Measurements from ENCODE around the gene PIP4K2A.

PIP4K2A gene

DNA sequence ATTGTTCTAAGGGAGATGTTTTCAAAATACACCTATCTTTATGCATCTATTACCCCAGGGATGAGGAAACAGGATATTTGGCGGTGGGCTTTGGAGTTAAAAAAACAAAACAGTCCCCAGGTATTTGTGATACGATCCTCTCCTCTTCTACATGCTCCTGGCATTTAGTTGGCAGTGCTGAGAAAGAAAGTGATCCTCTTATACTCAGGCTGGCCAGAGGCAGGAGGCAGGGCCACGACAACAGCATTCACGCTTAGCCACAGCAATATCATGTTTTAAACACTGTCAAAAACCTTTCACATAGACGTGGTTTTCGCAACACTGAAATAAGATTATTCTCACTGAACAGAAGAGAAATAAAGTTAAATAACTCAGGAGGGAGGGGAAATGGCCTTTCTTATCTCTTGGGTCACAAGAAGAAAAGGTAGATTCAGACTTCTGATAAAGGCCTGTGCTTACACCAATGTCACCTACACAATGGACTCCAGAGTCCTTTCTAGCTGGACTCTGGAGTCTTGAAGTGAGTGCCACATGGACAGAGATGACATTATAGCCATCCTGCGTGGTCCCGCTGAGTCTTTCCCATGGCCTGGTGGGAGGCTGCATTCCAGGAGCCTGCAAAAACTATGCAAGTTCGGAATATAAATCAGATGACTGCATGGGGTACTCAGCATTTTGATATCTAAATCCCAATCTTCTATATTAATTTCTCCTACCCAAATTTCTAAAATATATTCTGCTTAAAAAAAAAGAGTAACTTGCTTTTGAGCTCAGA, 88.7 kb downstream of the PIP4K2A start:
- H4K20me1 ChIP-seq (ENCODE audit: insufficient read depth, low read length) = peaks cover 17% of the 10 kb centered on the region; the same call in 1 of the 2 replicates

DNA sequence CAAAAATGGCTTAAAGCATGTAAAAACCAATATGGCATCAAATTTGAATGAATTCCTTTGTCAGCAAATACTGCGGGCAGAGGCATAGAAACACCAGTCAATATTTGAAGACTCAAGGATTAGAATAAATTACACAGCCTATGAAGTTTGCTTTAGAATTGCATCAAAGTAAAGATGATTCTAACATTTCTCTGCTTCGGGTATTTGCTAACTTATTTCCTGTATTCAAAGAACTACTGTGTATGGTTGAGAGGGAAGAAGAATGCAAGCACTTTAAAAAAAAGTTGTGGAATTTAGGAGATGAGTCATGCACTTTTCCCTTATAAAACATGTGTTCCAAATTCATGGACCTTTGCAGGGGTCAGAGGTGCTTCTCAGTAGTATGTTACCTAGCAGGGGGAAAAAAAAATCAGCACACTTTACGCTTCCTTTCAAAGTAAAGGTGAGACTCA, 90.1 kb downstream of the PIP4K2A start:
- no peak overlapping the region for H3K27ac ChIP-seq (ENCODE audit: low read length)
- no peak overlapping the region for H3K4me2 ChIP-seq (ENCODE audit: low read length)
- H3K9me3 ChIP-seq (ENCODE audit: insufficient read depth, low read length) = no peaks in the 10 kb centered on the region
- H3K27me3 ChIP-seq (ENCODE audit: low read depth, low read length) = no peaks in the 10 kb centered on the region
- H3K79me2 ChIP-seq (ENCODE audit: low read length) = peaks cover 68% of the 10 kb centered on the region
- no peak overlapping the region for H2AFZ ChIP-seq (ENCODE audit: low read depth, low read length)
- H3K36me3 ChIP-seq (replicated peaks; ENCODE audit: low read depth, low read length) = peaks cover 6% of the 10 kb centered on the region
- no peak for TF ChIP-seq EZH2phosphoT487 (IDR thresholded peaks at IDR 0.05; ENCODE audit: low read depth)
- TF ChIP-seq, protein P1, sequence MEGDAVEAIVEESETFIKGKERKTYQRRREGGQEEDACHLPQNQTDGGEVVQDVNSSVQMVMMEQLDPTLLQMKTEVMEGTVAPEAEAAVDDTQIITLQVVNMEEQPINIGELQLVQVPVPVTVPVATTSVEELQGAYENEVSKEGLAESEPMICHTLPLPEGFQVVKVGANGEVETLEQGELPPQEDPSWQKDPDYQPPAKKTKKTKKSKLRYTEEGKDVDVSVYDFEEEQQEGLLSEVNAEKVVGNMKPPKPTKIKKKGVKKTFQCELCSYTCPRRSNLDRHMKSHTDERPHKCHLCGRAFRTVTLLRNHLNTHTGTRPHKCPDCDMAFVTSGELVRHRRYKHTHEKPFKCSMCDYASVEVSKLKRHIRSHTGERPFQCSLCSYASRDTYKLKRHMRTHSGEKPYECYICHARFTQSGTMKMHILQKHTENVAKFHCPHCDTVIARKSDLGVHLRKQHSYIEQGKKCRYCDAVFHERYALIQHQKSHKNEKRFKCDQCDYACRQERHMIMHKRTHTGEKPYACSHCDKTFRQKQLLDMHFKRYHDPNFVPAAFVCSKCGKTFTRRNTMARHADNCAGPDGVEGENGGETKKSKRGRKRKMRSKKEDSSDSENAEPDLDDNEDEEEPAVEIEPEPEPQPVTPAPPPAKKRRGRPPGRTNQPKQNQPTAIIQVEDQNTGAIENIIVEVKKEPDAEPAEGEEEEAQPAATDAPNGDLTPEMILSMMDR (IDR thresholded peaks at IDR 0.05; ENCODE audit: low read depth, low read length) = no peak
- H3K4me1 ChIP-seq (ENCODE audit: low read length) = peaks cover 18% of the 10 kb centered on the region
- no peak overlapping the region for H3K4me3 ChIP-seq (ENCODE audit: low read length)
- H4K20me1 ChIP-seq (ENCODE audit: insufficient read depth, low read length) = peaks cover 13% of the 10 kb centered on the region; the same call in 1 of the 2 replicates
- H3K9ac ChIP-seq (ENCODE audit: low read length) = no peak overlapping the region

More for the DNA sequence above, 88.7 kb downstream of the PIP4K2A start:
- Histone ChIP-seq H3K36me3 (replicated peaks; ENCODE audit: low read depth, low read length) (peaks cover 6% of the 10 kb centered on the region), H3K4me2 (ENCODE audit: low read length) (no peak overlapping the region), H3K9ac (ENCODE audit: low read length) (no peak overlapping the region), H3K27ac (ENCODE audit: low read length) (no peak overlapping the region), H3K27me3 (ENCODE audit: low read depth, low read length) (no peaks in the 10 kb centered on the region), H3K79me2 (ENCODE audit: low read length) (peaks cover 73% of the 10 kb centered on the region), H3K4me1 (ENCODE audit: low read length) (peaks cover 32% of the 10 kb centered on the region), H3K4me3 (ENCODE audit: low read length) (no peak overlapping the region), H2AFZ (ENCODE audit: low read depth, low read length) (no peak overlapping the region), H3K9me3 (ENCODE audit: insufficient read depth, low read length) (no peaks in the 10 kb centered on the region)
- TF ChIP-seq EZH2phosphoT487 (IDR thresholded peaks at IDR 0.05; ENCODE audit: low read depth) = no peak
- TF ChIP-seq, protein P1 (IDR thresholded peaks at IDR 0.05; ENCODE audit: low read depth, low read length) = no peak

DNA sequence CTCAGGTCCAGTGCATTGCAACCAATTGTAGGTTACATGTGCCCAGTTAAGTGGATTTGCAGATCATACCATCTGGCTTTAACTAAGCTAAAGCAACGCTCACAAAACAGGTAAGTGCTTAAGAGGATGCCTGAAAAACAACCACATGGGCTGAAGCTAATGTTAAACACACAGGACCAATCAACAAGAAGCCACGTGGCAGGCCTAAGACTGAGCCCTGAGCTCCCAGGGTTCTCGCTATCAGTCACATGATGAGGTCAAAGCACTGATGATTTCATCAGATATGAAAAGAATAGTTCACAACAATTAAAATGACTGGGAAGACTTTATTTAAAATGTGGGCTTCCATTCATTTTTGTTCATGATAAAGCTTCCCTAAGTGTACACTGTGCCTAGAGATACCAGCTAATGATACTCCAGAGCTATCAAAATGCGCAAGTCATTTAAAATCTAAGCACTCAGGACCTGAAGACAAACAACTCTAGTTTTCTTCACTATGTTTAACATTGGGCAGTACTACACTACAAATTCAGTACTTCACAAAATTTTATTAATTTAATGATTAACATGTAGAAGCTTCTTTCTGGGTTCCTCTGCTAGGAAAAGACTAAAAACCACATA, 90.6 kb downstream of the PIP4K2A start:
- H3K79me2 ChIP-seq (ENCODE audit: low read length) = peaks cover 62% of the 10 kb centered on the region
- TF ChIP-seq EZH2phosphoT487 (IDR thresholded peaks at IDR 0.05; ENCODE audit: low read depth) = no peak
- TF ChIP-seq, protein P1 (IDR thresholded peaks at IDR 0.05; ENCODE audit: low read depth, low read length) = no peak
- peaks cover 12% of the 10 kb centered on the region for H3K4me1 ChIP-seq (ENCODE audit: low read length)
- no peak overlapping the region for H3K27ac ChIP-seq (ENCODE audit: low read length)
- H3K9me3 ChIP-seq (ENCODE audit: insufficient read depth, low read length) = no peaks in the 10 kb centered on the region
- H3K27me3 ChIP-seq (ENCODE audit: low read depth, low read length) = no peaks in the 10 kb centered on the region
- no peak overlapping the region for H3K4me3 ChIP-seq (ENCODE audit: low read length)
- no peak overlapping the region for H2AFZ ChIP-seq (ENCODE audit: low read depth, low read length)
- no peak overlapping the region for H3K4me2 ChIP-seq (ENCODE audit: low read length)
- peaks cover 6% of the 10 kb centered on the region for H3K36me3 ChIP-seq (replicated peaks; ENCODE audit: low read depth, low read length)
- H3K9ac ChIP-seq (ENCODE audit: low read length) = no peak overlapping the region
- H4K20me1 ChIP-seq (ENCODE audit: insufficient read depth, low read length) = peaks cover 13% of the 10 kb centered on the region; the same call in 1 of the 2 replicates

DNA sequence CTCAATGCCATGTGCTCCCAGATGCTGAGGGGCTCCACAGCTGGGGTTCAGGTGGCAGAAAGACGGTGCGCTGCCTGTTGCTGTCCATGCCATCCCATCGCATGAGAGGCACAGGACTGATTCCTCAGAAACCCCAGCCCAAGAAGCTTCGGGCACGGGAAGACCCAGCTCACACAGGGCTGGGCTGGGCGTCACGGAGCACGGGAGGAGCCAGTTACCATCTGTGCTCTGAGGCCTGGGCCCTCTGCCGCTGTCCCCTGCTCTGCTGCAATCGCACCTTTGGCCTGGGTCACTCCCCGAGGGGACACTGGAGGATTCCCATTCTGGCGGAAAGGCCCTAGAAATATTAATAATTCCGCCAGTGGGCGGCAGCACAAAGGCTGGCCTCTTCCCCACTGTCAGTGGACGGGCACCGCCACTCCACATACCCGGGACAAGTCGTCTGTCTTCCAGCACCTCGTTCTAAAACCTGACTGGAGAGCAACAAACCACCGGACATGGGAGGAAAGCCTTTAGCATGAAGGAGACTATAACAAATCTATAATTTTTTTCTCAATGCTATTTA, 92.1 kb downstream of the PIP4K2A start:
- H3K36me3 ChIP-seq (replicated peaks; ENCODE audit: low read depth, low read length) = no peaks in the 10 kb centered on the region
- H3K9ac ChIP-seq (ENCODE audit: low read length) = no peak overlapping the region
- H4K20me1 ChIP-seq (ENCODE audit: insufficient read depth, low read length) = peaks cover 13% of the 10 kb centered on the region; the same call in 1 of the 2 replicates
- H3K9me3 ChIP-seq (ENCODE audit: insufficient read depth, low read length) = no peaks in the 10 kb centered on the region
- no peak overlapping the region for H3K4me3 ChIP-seq (ENCODE audit: low read length)
- no peak overlapping the region for H3K27ac ChIP-seq (ENCODE audit: low read length)
- TF ChIP-seq, protein P1 (IDR thresholded peaks at IDR 0.05; ENCODE audit: low read depth, low read length) = no peak
- no peak for TF ChIP-seq EZH2phosphoT487 (IDR thresholded peaks at IDR 0.05; ENCODE audit: low read depth)
- H3K4me1 ChIP-seq (ENCODE audit: low read length) = peaks cover 18% of the 10 kb centered on the region
- no peak overlapping the region for H3K4me2 ChIP-seq (ENCODE audit: low read length)
- peaks cover 55% of the 10 kb centered on the region for H3K79me2 ChIP-seq (ENCODE audit: low read length)
- no peaks in the 10 kb centered on the region for H3K27me3 ChIP-seq (ENCODE audit: low read depth, low read length)
- no peak overlapping the region for H2AFZ ChIP-seq (ENCODE audit: low read depth, low read length)
